Memory B cell (primary cell): ENCODE data around the gene OTOF.
"Not testable (repeated sequence)": the region's sequence is repeated elsewhere in the genome, so short reads cannot be mapped to it uniquely, and the experiment has no call there.

Experiments used
- ATAC-seq: fragments of 150-1000 bp; cut with Tn5 transposase; 2 replicates; pipeline ENCODE4 v1.10.0; 2021; ENCODE audit warnings: low read depth, mild to moderate bottlenecking, moderate library complexity
- DNase-seq, 2 donors: peaks; one replicate each; pipeline ENCODE4 v3.0.0; 2022; ENCODE audit warnings: low spot score in 2 of 2
- H3K27ac Mint-ChIP-seq: one replicate; pipeline ENCODE4 v1.8.0; 2022; ENCODE audit warnings: mild to moderate bottlenecking, moderate library complexity, mixed read lengths
- H3K27me3 Mint-ChIP-seq: one replicate; pipeline ENCODE4 v1.8.0; 2022; ENCODE audit warnings: mixed read lengths
- H3K36me3 Mint-ChIP-seq: one replicate; pipeline ENCODE4 v1.8.0; 2022; ENCODE audit warnings: mild to moderate bottlenecking, mixed read lengths
- H3K4me1 Mint-ChIP-seq: one replicate; pipeline ENCODE4 v1.8.0; 2022; ENCODE audit warnings: mixed read lengths
- H3K4me3 Mint-ChIP-seq: one replicate; pipeline ENCODE4 v1.8.0; 2022; ENCODE audit warnings: mild to moderate bottlenecking, moderate library complexity, mixed read lengths
- H3K9me3 Mint-ChIP-seq: one replicate; pipeline ENCODE4 v1.8.0; 2022; ENCODE audit warnings: mixed read lengths

OTOF gene

GRCh38 chr2:26470601-26471260, 7.2 kb downstream of the OTOF start:
- no peaks in the 10 kb centered on the region for H3K4me1 Mint-ChIP-seq
- peaks cover 2% of the 10 kb centered on the region for H3K36me3 Mint-ChIP-seq
- peaks cover 6% of the 10 kb centered on the region for H3K9me3 Mint-ChIP-seq
- no peak overlapping the region for H3K4me3 Mint-ChIP-seq
- no peak for DNase-seq
- H3K27ac Mint-ChIP-seq = no peak overlapping the region
- peaks cover 4% of the 10 kb centered on the region for H3K27me3 Mint-ChIP-seq
- no peak for ATAC-seq

- Mint-ChIP-seq H3K9me3 (peaks cover 6% of the 10 kb centered on the region), H3K4me1 (no peaks in the 10 kb centered on the region), H3K27me3 (peaks cover 5% of the 10 kb centered on the region), H3K4me3 (no peak overlapping the region), H3K27ac (no peak overlapping the region), H3K36me3 (peaks cover 2% of the 10 kb centered on the region)
- no peak for ATAC-seq
- no peak for DNase-seq
Observed at GRCh38 chr2:26469955-26470354, 8.0 kb downstream of the OTOF start.

GRCh38 chr2:26469092-26469710, 8.7 kb downstream of the OTOF start:
- no peak overlapping the region for H3K4me3 Mint-ChIP-seq
- no peak overlapping the region for H3K27ac Mint-ChIP-seq
- peaks cover 5% of the 10 kb centered on the region for H3K27me3 Mint-ChIP-seq
- H3K4me1 Mint-ChIP-seq = no peaks in the 10 kb centered on the region
- H3K9me3 Mint-ChIP-seq = peaks cover 6% of the 10 kb centered on the region
- DNase-seq (no peak), ATAC-seq (no peak)
- peaks cover 2% of the 10 kb centered on the region for H3K36me3 Mint-ChIP-seq

- H3K36me3 Mint-ChIP-seq, H3K27me3 Mint-ChIP-seq, H3K9me3 Mint-ChIP-seq, H3K27ac Mint-ChIP-seq, H3K4me3 Mint-ChIP-seq, ATAC-seq, DNase-seq, H3K4me1 Mint-ChIP-seq: not testable (repeated sequence)
Observed at GRCh38 chr2:26468544-26468943, 9.4 kb downstream of the OTOF start.

- H3K4me1 Mint-ChIP-seq = no peaks in the 10 kb centered on the region
- no peak for ATAC-seq
- no peak overlapping the region for H3K4me3 Mint-ChIP-seq
- peaks cover 2% of the 10 kb centered on the region for H3K36me3 Mint-ChIP-seq
- H3K27ac Mint-ChIP-seq = no peak overlapping the region
- DNase-seq = no peak
- peaks cover 6% of the 10 kb centered on the region for H3K9me3 Mint-ChIP-seq
- peaks cover 4% of the 10 kb centered on the region for H3K27me3 Mint-ChIP-seq
Observed at GRCh38 chr2:26466662-26467310, 11.1 kb downstream of the OTOF start.

- ATAC-seq (no peak), DNase-seq (no peak)
- Mint-ChIP-seq H3K4me3 (no peak overlapping the region), H3K27ac (no peak overlapping the region), H3K36me3 (peaks cover 2% of the 10 kb centered on the region), H3K4me1 (no peaks in the 10 kb centered on the region), H3K27me3 (peaks cover 3% of the 10 kb centered on the region), H3K9me3 (peaks cover 6% of the 10 kb centered on the region)
Observed at GRCh38 chr2:26465981-26466471, 11.9 kb downstream of the OTOF start.

- no peak for DNase-seq
- Mint-ChIP-seq H3K36me3 (peaks cover 2% of the 10 kb centered on the region), H3K27ac (no peak overlapping the region), H3K27me3 (peaks cover 1% of the 10 kb centered on the region), H3K9me3 (peaks cover 5% of the 10 kb centered on the region), H3K4me3 (no peak overlapping the region), H3K4me1 (no peaks in the 10 kb centered on the region)
- ATAC-seq = no peak
Observed at GRCh38 chr2:26465266-26465925, 12.5 kb downstream of the OTOF start.

- no peak for ATAC-seq
- Mint-ChIP-seq H3K4me1 (no peaks in the 10 kb centered on the region), H3K27ac (no peak overlapping the region), H3K9me3 (peaks cover 4% of the 10 kb centered on the region), H3K36me3 (no peaks in the 10 kb centered on the region), H3K27me3 (peaks cover 1% of the 10 kb centered on the region), H3K4me3 (no peak overlapping the region)
- no peak for DNase-seq
Observed at GRCh38 chr2:26464390-26465265, 13.3 kb downstream of the OTOF start.

- Mint-ChIP-seq H3K9me3 (no peaks in the 10 kb centered on the region), H3K27me3 (peaks cover 1% of the 10 kb centered on the region), H3K36me3 (no peaks in the 10 kb centered on the region), H3K4me1 (no peaks in the 10 kb centered on the region), H3K27ac (no peak overlapping the region), H3K4me3 (no peak overlapping the region)
- DNase-seq (no peak), ATAC-seq (no peak)
Observed at GRCh38 chr2:26463244-26464192, 14.4 kb downstream of the OTOF start.

- Mint-ChIP-seq H3K27me3 (peaks cover 1% of the 10 kb centered on the region), H3K9me3 (no peaks in the 10 kb centered on the region), H3K27ac (no peak overlapping the region), H3K4me3 (no peak overlapping the region), H3K36me3 (no peaks in the 10 kb centered on the region), H3K4me1 (no peaks in the 10 kb centered on the region)
- DNase-seq (no peak), ATAC-seq (no peak)
Observed at GRCh38 chr2:26462511-26463243, 15.2 kb downstream of the OTOF start.

- Mint-ChIP-seq H3K36me3 (no peaks in the 10 kb centered on the region), H3K4me1 (no peaks in the 10 kb centered on the region)
- no peak for ATAC-seq
Observed at GRCh38 chr2:26462100-26462499, 15.8 kb downstream of the OTOF start.

GRCh38 chr2:26461601-26462023, 16.3 kb downstream of the OTOF start:
- DNase-seq (no peak), ATAC-seq (no peak)
- Mint-ChIP-seq H3K4me3 (no peak overlapping the region), H3K27me3 (peaks cover 1% of the 10 kb centered on the region), H3K36me3 (no peaks in the 10 kb centered on the region), H3K9me3 (no peaks in the 10 kb centered on the region), H3K27ac (no peak overlapping the region), H3K4me1 (no peaks in the 10 kb centered on the region)

More at GRCh38 chr2:26462100-26462499, 15.8 kb downstream of the OTOF start:
- H3K9me3 Mint-ChIP-seq = no peaks in the 10 kb centered on the region
- no peak for DNase-seq
- no peak overlapping the region for H3K27ac Mint-ChIP-seq
- H3K4me3 Mint-ChIP-seq = no peak overlapping the region
- H3K27me3 Mint-ChIP-seq = peaks cover 1% of the 10 kb centered on the region
